A549 (cell line): ENCODE results near the gene GTF2IRD1. TPM values are rescaled to one million over a fixed set of nuclear protein-coding genes. Genes with fewer than 3 reads are reported as not detected.

Experiments
- ATAC-seq, 2 experiments: fragments of 200-7000 bp in 1 of 2; fragments of >200 bp in 1 of 2; cut with Nextera tagmentation in 1 of 2; cut with Tn5 transposase in 1 of 2; 3 replicates each; pipeline versions ENCODE4 v1.8.0 to v1.9.1; 2018 to 2020; ENCODE audit warnings: mild to moderate bottlenecking in 1 of 2, moderate library complexity in 1 of 2
- CTCF ChIA-PET: fragments of 300-600 bp; sonication (Branson Sonifier 250); formaldehyde crosslinking; extraction: SDS; loops from one replicate; lab custom pipeline; 2021; ENCODE audit warnings: antibody characterized with exemption, inconsistent platforms; lab: Yijun Ruan, JAX
- POLR2A ChIA-PET: fragments of 350-600 bp; formaldehyde crosslinking; extraction: SDS; loops from one replicate; lab custom pipeline; 2021; ENCODE audit warnings: antibody characterized with exemption, inconsistent platforms; lab: Yijun Ruan, JAX
- DNase-seq, 2 experiments: peaks; one replicate each; pipeline versions ENCODE4 v3.0.0 to v3.0.0-alpha.2; 2011 to 2016; ENCODE audit warnings: low read depth in 1 of 2, low spot score in 1 of 2
- FAIRE-seq: peaks from 2 replicates; lab custom pipeline; 2011; peaks lifted over from hg19 to GRCh38; lab: Jason Lieb, UNC
- H3K27ac ChIP-seq, 2 experiments: fragments of >200 bp; sonication (Bioruptor Twin); formaldehyde crosslinking; 3 replicates each; pipeline ENCODE4 v1.5.1; 2016 to 2017
- H3K4me1 ChIP-seq: fragments of >200 bp; sonication (Bioruptor Twin); formaldehyde crosslinking; 3 replicates; pipeline ENCODE4 v1.6.1; 2016
- H3K4me2 ChIP-seq: fragments of >200 bp; sonication (Bioruptor Twin); formaldehyde crosslinking; 3 replicates; pipeline ENCODE4 v1.6.1; 2016
- H3K4me3 ChIP-seq: fragments of >200 bp; sonication (Bioruptor Twin); formaldehyde crosslinking; 3 replicates; pipeline ENCODE4 v1.5.1; 2016
- H3K9me3 ChIP-seq: fragments of >200 bp; sonication (Bioruptor Twin); formaldehyde crosslinking; 3 replicates; pipeline ENCODE4 v1.6.1; 2016
- BHLHE40 ChIP-seq: IDR thresholded peaks from 2 replicates; pipeline ENCODE4 v1.6.1; 2012; ENCODE audit warnings: low read depth, low read length, inconsistent platforms
- CBX2 ChIP-seq: fragments of 200-600 bp; sonication (generic); IDR thresholded peaks from 2 replicates; pipeline ENCODE4 v1.6.1; 2016; ENCODE audit warnings: low read depth, mild to moderate bottlenecking, borderline replicate concordance
- CBX8 ChIP-seq: fragments of 200-600 bp; sonication (generic); IDR thresholded peaks from 2 replicates; pipeline ENCODE4 v1.6.1; 2016
- CHD2 ChIP-seq: fragments of 150-350 bp; IDR thresholded peaks from 2 replicates; pipeline ENCODE4 v1.6.1; 2014; ENCODE audit warnings: low read length; ENCODE audit not compliant: partially characterized antibody
- CHD4 ChIP-seq: fragments of 200-600 bp; sonication (generic); IDR thresholded peaks from 2 replicates; pipeline ENCODE4 v1.6.1; 2016; ENCODE audit warnings: antibody characterized with exemption, mild to moderate bottlenecking, borderline replicate concordance
- EHMT2 ChIP-seq: fragments of 200-600 bp; sonication (generic); IDR thresholded peaks from 2 replicates; pipeline ENCODE4 v1.6.1; 2016; ENCODE audit warnings: antibody characterized with exemption, low read depth, mild to moderate bottlenecking, moderate library complexity
- EP300 ChIP-seq, 2 experiments: fragments of >200 bp; sonication (Bioruptor Twin); formaldehyde crosslinking; IDR thresholded peaks; 2 replicates in 1 of 2; 3 replicates in 1 of 2; pipeline ENCODE4 v1.6.1; 2016 to 2017
- FOSB ChIP-seq: fragments of 250-450 bp; sonication (Bioruptor Pico); IDR thresholded peaks from 2 replicates; pipeline ENCODE4 v1.5.0; 2020; ENCODE audit warnings: mild to moderate bottlenecking, moderate library complexity
- HEYL ChIP-seq: fragments of 250-450 bp; sonication (Bioruptor Pico); IDR thresholded peaks from 2 replicates; pipeline ENCODE4 v1.8.0; 2021; ENCODE audit warnings: mild to moderate bottlenecking, moderate library complexity
- HOXB5 ChIP-seq: fragments of 250-450 bp; sonication (Bioruptor Pico); IDR thresholded peaks from 2 replicates; pipeline ENCODE4 v1.5.0; 2020; ENCODE audit warnings: mild to moderate bottlenecking, moderate library complexity
- JUNB ChIP-seq: fragments of >200 bp; sonication (Bioruptor Twin); formaldehyde crosslinking; IDR thresholded peaks from 2 replicates; pipeline ENCODE4 v1.6.1; 2016
- MAFK ChIP-seq: fragments of 450-650 bp; IDR thresholded peaks from 2 replicates; pipeline ENCODE4 v1.6.1; 2014; ENCODE audit not compliant: partially characterized antibody
- MAZ ChIP-seq: fragments of 150-350 bp; IDR thresholded peaks from 2 replicates; pipeline ENCODE4 v1.6.1; 2014; ENCODE audit warnings: antibody characterized with exemption, low read depth, low read length, borderline replicate concordance
- NFE2L2 ChIP-seq: fragments of 150-350 bp; conservative IDR thresholded peaks from 2 replicates; pipeline ENCODE4 v1.6.1; 2014; ENCODE audit warnings: low read length
- SREBF2 ChIP-seq: fragments of 450-650 bp; IDR thresholded peaks from 2 replicates; pipeline ENCODE4 v1.6.1; 2014; ENCODE audit warnings: mild to moderate bottlenecking, moderate library complexity
- TFCP2L1 ChIP-seq: fragments of 250-450 bp; sonication (Bioruptor Pico); IDR thresholded peaks from 2 replicates; pipeline ENCODE4 v1.5.0; 2021; ENCODE audit warnings: mild to moderate bottlenecking
- TP53 ChIP-seq: fragments of 250-450 bp; sonication (Bioruptor Pico); IDR thresholded peaks from 2 replicates; pipeline ENCODE4 v1.5.0; 2021; ENCODE audit warnings: mild to moderate bottlenecking, moderate library complexity
- ZNF302 ChIP-seq: fragments of 250-450 bp; sonication (Bioruptor Pico); IDR thresholded peaks from 2 replicates; pipeline ENCODE4 v1.9.0; 2021; ENCODE audit warnings: inconsistent platforms, mild to moderate bottlenecking, moderate library complexity
- WGBS: methylation state at CpG from one replicate; pipeline ENCODE4 v1.1.6; 2017; ENCODE audit errors: missing lambda C conversion rate; 5-methylcytosine and 5-hydroxymethylcytosine counted together
- polyA plus RNA-seq, 4 experiments: library from polyadenylated mRNA; depleted of rRNA in 3 of 4; stranded (reverse); fragments of >200 nt; fragmentation: RNase III in 1 of 4; extraction: RNeasy Plus Mini Kit Qiagen cat#74134 plus additional on column Dnase treatment in 1 of 4; gene quantifications; 2 replicates in 3 of 4; 3 replicates in 1 of 4; pipeline ENCODE4 v1.2.3, GENCODE V29; 2011 to 2017
- TF ChIP-seq, protein P1 (sequence below): fragments of >200 bp; sonication (Bioruptor Twin); formaldehyde crosslinking; IDR thresholded peaks from 3 replicates; pipeline ENCODE4 v1.5.1; 2016
- TF ChIP-seq, protein P2 (sequence below): fragments of >200 bp; sonication (Bioruptor Twin); formaldehyde crosslinking; IDR thresholded peaks from 3 replicates; pipeline ENCODE4 v1.6.1; 2016
- TF ChIP-seq, protein P3 (sequence below): fragments of 250-450 bp; sonication (Bioruptor Pico); IDR thresholded peaks from 2 replicates; pipeline ENCODE4 v1.5.0; 2020; ENCODE audit warnings: low read depth, mild to moderate bottlenecking, moderate library complexity
- TF ChIP-seq, protein P4 (sequence below): fragments of 200-600 bp; sonication (generic); IDR thresholded peaks from 2 replicates; pipeline ENCODE4 v1.6.1; 2016; ENCODE audit warnings: antibody characterized with exemption, mild to moderate bottlenecking, moderate library complexity
- TF ChIP-seq, protein P5 (sequence below): fragments of >200 bp; sonication (Bioruptor Twin); formaldehyde crosslinking; IDR thresholded peaks from 2 replicates; pipeline ENCODE4 v1.6.1; 2016

The GTF2IRD1 gene
- polyA plus RNA-seq, 2 of the 4 experiments (the other 2 are of a cell fraction): 19.9 to 20.5 TPM

DNA sequence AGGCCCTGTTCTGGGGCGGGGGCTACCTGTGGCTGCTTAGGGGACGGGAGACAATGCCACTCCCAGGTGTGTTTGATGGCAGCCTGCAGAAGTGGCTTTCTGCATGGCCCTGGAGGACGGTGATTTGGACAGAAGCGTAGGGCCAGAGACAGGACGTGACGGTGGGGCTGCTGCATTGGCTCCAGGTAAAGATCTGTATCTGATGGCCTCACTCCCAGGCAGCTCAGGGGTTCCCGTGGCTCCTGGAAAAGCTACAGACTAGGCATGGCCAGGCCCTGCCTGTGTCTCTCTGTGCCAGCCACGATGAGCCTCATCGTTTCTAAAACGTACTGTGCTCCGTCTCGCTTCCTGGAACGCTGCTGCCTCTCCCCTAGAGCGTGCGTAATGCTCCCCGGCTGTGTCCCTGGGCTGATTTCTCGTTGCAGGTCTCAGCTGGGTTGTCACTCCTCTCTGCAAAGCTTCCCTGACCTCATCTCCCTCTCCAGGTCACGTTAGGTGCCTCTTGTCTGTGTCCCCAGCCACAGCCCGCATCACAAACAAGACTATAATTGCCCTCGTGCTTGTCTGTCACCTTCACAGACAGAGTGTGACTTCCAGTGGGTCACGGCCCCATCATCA lies 12.6 kb downstream of the GTF2IRD1 start:
- peak in 1 of 2 experiments; percentile 62 for ATAC-seq
- 80% methylated on average over 20 of the region's 21 CpGs for WGBS

DNA sequence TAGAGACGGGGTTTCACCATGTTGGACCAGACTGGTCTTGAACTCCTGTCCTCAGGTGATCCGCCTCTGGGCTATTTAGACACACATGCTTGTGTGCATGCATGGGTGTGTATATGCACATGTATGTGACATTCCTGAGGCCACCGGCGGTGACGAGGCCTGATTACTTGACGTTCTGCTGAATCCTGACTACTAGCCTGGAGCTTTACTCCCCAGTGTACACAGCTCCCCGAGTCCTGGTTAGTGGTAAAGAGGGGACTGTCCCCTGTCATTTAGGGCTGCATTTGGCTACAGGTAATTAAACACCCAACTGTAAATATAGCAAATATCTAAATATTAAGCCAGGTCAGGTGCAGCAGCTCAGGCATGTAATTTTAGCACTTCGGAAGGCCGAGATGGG lies 14.2 kb downstream of the GTF2IRD1 start:
- H3K9me3 ChIP-seq: no peaks in the 10 kb centered on the region
- H3K4me2 ChIP-seq: no peak overlapping the region
- H3K27ac ChIP-seq: no peak overlapping the region; a peak in 1 of 6 replicates
- H3K4me1 ChIP-seq: peaks cover 1% of the 10 kb centered on the region
- FAIRE-seq (no peak), DNase-seq (no peak), ATAC-seq (no peak)
- CTCF ChIA-PET: interaction anchor here (1.5 to 2.2 kb wide), 3 partner anchors 8 to 99 kb away, joined by 4 to 9 read pairs (median 6); no protein-coding TSS in a partner anchor
- H3K4me3 ChIP-seq: no peak overlapping the region
- TF ChIP-seq FOSB (CRISPR knock-in tag): no peak
- TF ChIP-seq, protein P1, sequence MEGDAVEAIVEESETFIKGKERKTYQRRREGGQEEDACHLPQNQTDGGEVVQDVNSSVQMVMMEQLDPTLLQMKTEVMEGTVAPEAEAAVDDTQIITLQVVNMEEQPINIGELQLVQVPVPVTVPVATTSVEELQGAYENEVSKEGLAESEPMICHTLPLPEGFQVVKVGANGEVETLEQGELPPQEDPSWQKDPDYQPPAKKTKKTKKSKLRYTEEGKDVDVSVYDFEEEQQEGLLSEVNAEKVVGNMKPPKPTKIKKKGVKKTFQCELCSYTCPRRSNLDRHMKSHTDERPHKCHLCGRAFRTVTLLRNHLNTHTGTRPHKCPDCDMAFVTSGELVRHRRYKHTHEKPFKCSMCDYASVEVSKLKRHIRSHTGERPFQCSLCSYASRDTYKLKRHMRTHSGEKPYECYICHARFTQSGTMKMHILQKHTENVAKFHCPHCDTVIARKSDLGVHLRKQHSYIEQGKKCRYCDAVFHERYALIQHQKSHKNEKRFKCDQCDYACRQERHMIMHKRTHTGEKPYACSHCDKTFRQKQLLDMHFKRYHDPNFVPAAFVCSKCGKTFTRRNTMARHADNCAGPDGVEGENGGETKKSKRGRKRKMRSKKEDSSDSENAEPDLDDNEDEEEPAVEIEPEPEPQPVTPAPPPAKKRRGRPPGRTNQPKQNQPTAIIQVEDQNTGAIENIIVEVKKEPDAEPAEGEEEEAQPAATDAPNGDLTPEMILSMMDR: no peak
- no peak for TF ChIP-seq EHMT2
- TF ChIP-seq, protein P2, sequence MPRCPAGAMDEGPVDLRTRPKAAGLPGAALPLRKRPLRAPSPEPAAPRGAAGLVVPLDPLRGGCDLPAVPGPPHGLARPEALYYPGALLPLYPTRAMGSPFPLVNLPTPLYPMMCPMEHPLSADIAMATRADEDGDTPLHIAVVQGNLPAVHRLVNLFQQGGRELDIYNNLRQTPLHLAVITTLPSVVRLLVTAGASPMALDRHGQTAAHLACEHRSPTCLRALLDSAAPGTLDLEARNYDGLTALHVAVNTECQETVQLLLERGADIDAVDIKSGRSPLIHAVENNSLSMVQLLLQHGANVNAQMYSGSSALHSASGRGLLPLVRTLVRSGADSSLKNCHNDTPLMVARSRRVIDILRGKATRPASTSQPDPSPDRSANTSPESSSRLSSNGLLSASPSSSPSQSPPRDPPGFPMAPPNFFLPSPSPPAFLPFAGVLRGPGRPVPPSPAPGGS: no peak
- TF ChIP-seq HEYL (CRISPR knock-in tag): no peak
- TF ChIP-seq EP300 (IDR thresholded peaks at IDR 0.05): no peak
- TF ChIP-seq, protein P3, sequence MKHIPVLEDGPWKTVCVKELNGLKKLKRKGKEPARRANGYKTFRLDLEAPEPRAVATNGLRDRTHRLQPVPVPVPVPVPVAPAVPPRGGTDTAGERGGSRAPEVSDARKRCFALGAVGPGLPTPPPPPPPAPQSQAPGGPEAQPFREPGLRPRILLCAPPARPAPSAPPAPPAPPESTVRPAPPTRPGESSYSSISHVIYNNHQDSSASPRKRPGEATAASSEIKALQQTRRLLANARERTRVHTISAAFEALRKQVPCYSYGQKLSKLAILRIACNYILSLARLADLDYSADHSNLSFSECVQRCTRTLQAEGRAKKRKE (CRISPR knock-in tag): no peak
- TF ChIP-seq CHD2: no peak
- TF ChIP-seq, protein P4, sequence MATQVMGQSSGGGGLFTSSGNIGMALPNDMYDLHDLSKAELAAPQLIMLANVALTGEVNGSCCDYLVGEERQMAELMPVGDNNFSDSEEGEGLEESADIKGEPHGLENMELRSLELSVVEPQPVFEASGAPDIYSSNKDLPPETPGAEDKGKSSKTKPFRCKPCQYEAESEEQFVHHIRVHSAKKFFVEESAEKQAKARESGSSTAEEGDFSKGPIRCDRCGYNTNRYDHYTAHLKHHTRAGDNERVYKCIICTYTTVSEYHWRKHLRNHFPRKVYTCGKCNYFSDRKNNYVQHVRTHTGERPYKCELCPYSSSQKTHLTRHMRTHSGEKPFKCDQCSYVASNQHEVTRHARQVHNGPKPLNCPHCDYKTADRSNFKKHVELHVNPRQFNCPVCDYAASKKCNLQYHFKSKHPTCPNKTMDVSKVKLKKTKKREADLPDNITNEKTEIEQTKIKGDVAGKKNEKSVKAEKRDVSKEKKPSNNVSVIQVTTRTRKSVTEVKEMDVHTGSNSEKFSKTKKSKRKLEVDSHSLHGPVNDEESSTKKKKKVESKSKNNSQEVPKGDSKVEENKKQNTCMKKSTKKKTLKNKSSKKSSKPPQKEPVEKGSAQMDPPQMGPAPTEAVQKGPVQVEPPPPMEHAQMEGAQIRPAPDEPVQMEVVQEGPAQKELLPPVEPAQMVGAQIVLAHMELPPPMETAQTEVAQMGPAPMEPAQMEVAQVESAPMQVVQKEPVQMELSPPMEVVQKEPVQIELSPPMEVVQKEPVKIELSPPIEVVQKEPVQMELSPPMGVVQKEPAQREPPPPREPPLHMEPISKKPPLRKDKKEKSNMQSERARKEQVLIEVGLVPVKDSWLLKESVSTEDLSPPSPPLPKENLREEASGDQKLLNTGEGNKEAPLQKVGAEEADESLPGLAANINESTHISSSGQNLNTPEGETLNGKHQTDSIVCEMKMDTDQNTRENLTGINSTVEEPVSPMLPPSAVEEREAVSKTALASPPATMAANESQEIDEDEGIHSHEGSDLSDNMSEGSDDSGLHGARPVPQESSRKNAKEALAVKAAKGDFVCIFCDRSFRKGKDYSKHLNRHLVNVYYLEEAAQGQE: no peak
- TF ChIP-seq TFCP2L1: no peak
- 80% methylated on average over 9 of the region's 9 CpGs for WGBS
- POLR2A ChIA-PET: no interaction called here

More for the DNA sequence above, 12.6 kb downstream of the GTF2IRD1 start:
- no peak for FAIRE-seq
- H3K27ac ChIP-seq: peak overlapping the region; percentile 15 to 28; a peak in 2 of 6 replicates
- CTCF ChIA-PET: interaction anchor here (1.6 kb wide), 1 partner anchor 100 kb away, joined by 6 read pairs; no protein-coding TSS in a partner anchor
- no peak overlapping the region for H3K4me2 ChIP-seq
- TF ChIP-seq MAZ (no peak), HOXB5 (CRISPR knock-in tag) (no peak), MAFK (no peak), ZNF302 (CRISPR knock-in tag) (no peak), CBX8 (no peak), JUNB (no peak), CBX2 (no peak), SREBF2 (no peak), TP53 (CRISPR knock-in tag) (no peak), HEYL (CRISPR knock-in tag) (no peak), TFCP2L1 (no peak), BHLHE40 (no peak), CHD4 (no peak), NFE2L2 (no peak)
- TF ChIP-seq, protein P5, sequence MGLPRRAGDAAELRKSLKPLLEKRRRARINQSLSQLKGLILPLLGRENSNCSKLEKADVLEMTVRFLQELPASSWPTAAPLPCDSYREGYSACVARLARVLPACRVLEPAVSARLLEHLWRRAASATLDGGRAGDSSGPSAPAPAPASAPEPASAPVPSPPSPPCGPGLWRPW: no peak
- H3K4me3 ChIP-seq: no peak overlapping the region
- H3K9me3 ChIP-seq: no peaks in the 10 kb centered on the region
- no peak for DNase-seq
- H3K4me1 ChIP-seq: peaks cover 8% of the 10 kb centered on the region
- POLR2A ChIA-PET: no interaction called here
